ENCODE measurements around the gene MR1. TPM values are rescaled to one million over a fixed set of nuclear protein-coding genes. Genes with fewer than 3 reads are reported as not detected.
A peak's percentile ranks its signal among the peaks of the same experiment; 100 is the strongest.

The MR1 gene
- total RNA-seq, 2 experiments from 2014 or later = 22.5 to 25.0 TPM

GRCh38 chr1:181075766-181076350 lies 42.1 kb downstream of the MR1 start:
- intact Hi-C loops (cut with micrococcal nuclease) = no loop called here

GRCh38 chr1:181076852-181077251 lies 43.1 kb downstream of the MR1 start:
- H3K4me3 Mint-ChIP-seq = no peak overlapping the region
- CTCF ChIA-PET = interaction anchor here (0.8 kb wide), 1 partner anchor 65 kb away, joined by 3 read pairs; no protein-coding TSS in a partner anchor
- DNase-seq = no peak
- H3K9me3 Mint-ChIP-seq = no peaks in the 10 kb centered on the region
- no peak overlapping the region for H3K27ac Mint-ChIP-seq
- peaks cover 5% of the 10 kb centered on the region for H3K27me3 Mint-ChIP-seq (ENCODE audit: low read depth)
- H3K36me3 Mint-ChIP-seq (ENCODE audit: low read depth) = peaks cover 1% of the 10 kb centered on the region
- intact Hi-C loops (cut with micrococcal nuclease) = no loop called here
- H3K4me1 Mint-ChIP-seq (ENCODE audit: low read depth) = peaks cover 1% of the 10 kb centered on the region

More at GRCh38 chr1:181075766-181076350, 42.1 kb downstream of the MR1 start:
- H3K4me3 Mint-ChIP-seq = no peak overlapping the region
- peaks cover 1% of the 10 kb centered on the region for H3K4me1 Mint-ChIP-seq (ENCODE audit: low read depth)
- no peaks in the 10 kb centered on the region for H3K9me3 Mint-ChIP-seq
- DNase-seq = no peak
- H3K36me3 Mint-ChIP-seq (ENCODE audit: low read depth) = peaks cover 1% of the 10 kb centered on the region
- CTCF ChIA-PET = interaction anchor here (0.6 to 2.1 kb wide), 6 partner anchors 8 to 88 kb away, joined by 3 to 10 read pairs (median 4); no protein-coding TSS in a partner anchor
- H3K27ac Mint-ChIP-seq = no peak overlapping the region
- H3K27me3 Mint-ChIP-seq (ENCODE audit: low read depth) = peaks cover 5% of the 10 kb centered on the region

DNA sequence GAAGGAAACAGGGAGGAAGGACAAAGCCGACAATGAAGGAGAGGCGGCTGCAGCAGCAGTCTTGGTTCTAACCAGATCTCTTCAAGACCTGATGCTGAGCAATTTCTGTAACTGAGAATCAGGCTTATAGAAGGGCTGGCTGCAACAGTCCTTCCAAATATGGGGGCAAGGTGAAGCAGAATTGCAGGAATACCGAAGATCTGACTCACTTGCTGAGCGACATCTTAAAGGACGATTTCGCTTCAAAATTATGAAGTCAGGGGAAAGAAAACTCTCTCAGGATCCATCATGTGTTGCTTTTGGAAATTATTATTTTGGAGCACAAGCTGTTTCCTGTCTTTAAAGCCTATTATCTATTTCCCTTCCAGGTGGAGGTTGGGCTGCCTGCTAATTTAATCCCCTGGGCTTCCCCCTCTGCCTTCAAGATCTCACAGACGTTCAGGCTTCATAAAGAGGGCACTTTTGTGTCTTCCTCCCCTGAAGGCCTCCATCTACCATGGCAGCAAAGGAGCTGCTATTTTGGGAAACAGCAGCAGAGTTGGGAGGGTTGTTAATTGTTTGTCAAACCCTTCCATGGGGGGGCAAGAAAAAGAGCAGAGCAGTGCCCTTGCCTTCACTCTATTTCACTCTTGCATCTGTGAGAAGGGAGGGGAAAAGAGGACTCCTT lies 43.9 kb downstream of the MR1 start:
- H3K27me3 Mint-ChIP-seq (ENCODE audit: low read depth) = peaks cover 5% of the 10 kb centered on the region
- H3K9me3 Mint-ChIP-seq = no peaks in the 10 kb centered on the region
- peaks cover 1% of the 10 kb centered on the region for H3K4me1 Mint-ChIP-seq (ENCODE audit: low read depth)
- H3K27ac Mint-ChIP-seq = no peak overlapping the region
- intact Hi-C loops (cut with micrococcal nuclease) = no loop called here
- no peak for DNase-seq
- no peak overlapping the region for H3K4me3 Mint-ChIP-seq
- CTCF ChIA-PET = interaction anchor here (0.8 kb wide), 1 partner anchor 64 kb away, joined by 3 read pairs; no protein-coding TSS in a partner anchor
- H3K36me3 Mint-ChIP-seq (ENCODE audit: low read depth) = peaks cover 1% of the 10 kb centered on the region

DNA sequence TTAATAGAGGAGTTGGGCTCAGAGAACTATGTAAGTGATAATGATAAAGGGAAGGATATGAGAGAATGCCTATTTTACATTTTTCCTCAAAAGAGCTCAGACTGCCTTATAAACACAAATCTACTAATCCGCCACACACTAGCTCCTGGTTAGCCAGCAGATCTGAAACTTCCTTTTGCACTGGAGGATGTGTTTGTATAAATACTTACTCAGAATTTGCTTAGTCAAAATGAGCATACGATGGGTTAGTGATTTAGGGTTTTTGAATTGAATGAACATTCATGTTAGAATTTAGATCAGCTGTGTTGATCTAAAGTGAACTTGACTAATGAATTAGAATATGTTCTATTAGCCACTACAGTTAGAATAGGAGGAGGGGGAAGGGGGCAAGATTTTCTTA lies 45.6 kb downstream of the MR1 start:
- Mint-ChIP-seq H3K27ac (no peak overlapping the region), H3K9me3 (no peaks in the 10 kb centered on the region), H3K4me1 (ENCODE audit: low read depth) (peaks cover 3% of the 10 kb centered on the region), H3K4me3 (no peak overlapping the region), H3K27me3 (ENCODE audit: low read depth) (peaks cover 5% of the 10 kb centered on the region), H3K36me3 (ENCODE audit: low read depth) (peaks cover 1% of the 10 kb centered on the region)
- CTCF ChIA-PET = interaction anchor here (0.5 to 3.4 kb wide), 7 partner anchors 26 to 135 kb away, joined by 3 to 30 read pairs (median 4); no protein-coding TSS in a partner anchor
- intact Hi-C loops (cut with micrococcal nuclease) = no loop called here
- no peak for DNase-seq

- CTCF ChIA-PET = interaction anchor here (0.5 to 3.4 kb wide), 9 partner anchors 10 to 1373 kb away, joined by 3 to 30 read pairs (median 4); no protein-coding TSS in a partner anchor
- Mint-ChIP-seq H3K36me3 (ENCODE audit: low read depth) (no peaks in the 10 kb centered on the region), H3K9me3 (no peaks in the 10 kb centered on the region), H3K4me3 (no peak overlapping the region), H3K4me1 (ENCODE audit: low read depth) (peaks cover 8% of the 10 kb centered on the region), H3K27ac (no peak overlapping the region), H3K27me3 (ENCODE audit: low read depth) (peaks cover 4% of the 10 kb centered on the region)
- no peak for DNase-seq
- intact Hi-C loops (cut with micrococcal nuclease) = no loop called here
Observed at GRCh38 chr1:181079920-181080319, 46.1 kb downstream of the MR1 start.

DNA sequence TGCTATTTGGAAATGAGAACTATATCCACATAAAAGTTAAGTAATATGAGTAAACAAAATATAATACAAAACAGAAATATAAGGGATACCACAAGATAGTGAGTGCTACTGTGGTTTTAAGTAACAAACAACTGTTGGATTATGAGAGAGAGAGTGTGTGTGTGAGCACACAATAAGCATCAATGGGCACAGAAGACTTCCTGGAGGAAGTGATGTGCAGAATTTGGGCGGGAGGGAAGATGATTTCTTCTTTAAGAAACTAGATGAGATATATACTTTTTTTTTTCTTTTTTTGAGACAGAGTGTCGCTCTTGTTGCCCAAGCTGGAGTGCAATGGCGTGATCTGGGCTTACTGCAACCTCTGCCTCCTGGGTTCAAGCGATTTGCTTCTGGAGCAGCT lies 46.8 kb downstream of the MR1 start:
- peaks cover 4% of the 10 kb centered on the region for H3K27me3 Mint-ChIP-seq (ENCODE audit: low read depth)
- no peaks in the 10 kb centered on the region for H3K36me3 Mint-ChIP-seq (ENCODE audit: low read depth)
- H3K9me3 Mint-ChIP-seq = no peaks in the 10 kb centered on the region
- intact Hi-C loops (cut with micrococcal nuclease) = no loop called here
- CTCF ChIA-PET = interaction anchor here (0.6 to 3.4 kb wide), 5 partner anchors 10 to 219 kb away, joined by 3 to 30 read pairs (median 3); no protein-coding TSS in a partner anchor
- peaks cover 8% of the 10 kb centered on the region for H3K4me1 Mint-ChIP-seq (ENCODE audit: low read depth)
- DNase-seq = no peak
- H3K27ac Mint-ChIP-seq = no peak overlapping the region
- H3K4me3 Mint-ChIP-seq = no peak overlapping the region

DNA sequence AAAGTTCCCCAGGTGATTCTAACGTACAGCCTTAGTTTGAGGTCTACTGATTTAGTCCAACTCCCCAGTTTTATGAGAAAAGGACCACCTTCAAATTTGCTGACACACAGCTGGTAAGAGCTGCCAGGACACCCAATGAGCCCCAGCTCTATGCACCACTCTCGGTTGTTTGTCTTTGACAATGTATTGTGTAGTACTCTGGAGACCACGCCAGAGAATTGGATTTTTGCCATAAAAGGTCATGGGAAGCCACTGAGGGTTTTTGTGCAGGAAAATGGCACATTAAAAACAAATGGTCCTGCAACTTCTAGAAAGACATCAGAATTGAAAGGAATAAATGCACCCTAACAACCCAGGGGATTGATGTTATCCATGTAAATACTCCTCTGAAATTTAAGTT lies 47.6 kb downstream of the MR1 start:
- intact Hi-C loops (cut with micrococcal nuclease) = no loop called here
- CTCF ChIA-PET = interaction anchor here (0.7 to 3.4 kb wide), 4 partner anchors 9 to 218 kb away, joined by 3 to 30 read pairs (median 5); no protein-coding TSS in a partner anchor
- no peak overlapping the region for H3K27ac Mint-ChIP-seq
- no peaks in the 10 kb centered on the region for H3K9me3 Mint-ChIP-seq
- H3K27me3 Mint-ChIP-seq (ENCODE audit: low read depth) = peaks cover 4% of the 10 kb centered on the region
- no peak overlapping the region for H3K4me3 Mint-ChIP-seq
- H3K36me3 Mint-ChIP-seq (ENCODE audit: low read depth) = no peaks in the 10 kb centered on the region
- H3K4me1 Mint-ChIP-seq (ENCODE audit: low read depth) = peaks cover 8% of the 10 kb centered on the region
- DNase-seq = no peak

- Mint-ChIP-seq H3K27ac (no peak overlapping the region), H3K27me3 (ENCODE audit: low read depth) (no peaks in the 10 kb centered on the region), H3K4me3 (no peak overlapping the region), H3K4me1 (ENCODE audit: low read depth) (peaks cover 25% of the 10 kb centered on the region), H3K36me3 (ENCODE audit: low read depth) (peaks cover 4% of the 10 kb centered on the region), H3K9me3 (no peaks in the 10 kb centered on the region)
- CTCF ChIA-PET = interaction anchor here (0.6 to 5.5 kb wide), 19 partner anchors 9 to 201 kb away, joined by 3 to 129 read pairs (median 4); no protein-coding TSS in a partner anchor
- DNase-seq = peak; percentile 76
- intact Hi-C loops (cut with micrococcal nuclease) = loop anchor here (1.0 to 2.0 kb wide), 5 partner anchors 46 to 339 kb away; no protein-coding TSS in a partner anchor
Observed at GRCh38 chr1:181083842-181084605, 50.2 kb downstream of the MR1 start.

- CTCF ChIA-PET = interaction anchor here (0.7 to 5.5 kb wide), 13 partner anchors 14 to 201 kb away, joined by 3 to 129 read pairs (median 6); no protein-coding TSS in a partner anchor
- Mint-ChIP-seq H3K27ac (no peak overlapping the region), H3K36me3 (ENCODE audit: low read depth) (peaks cover 5% of the 10 kb centered on the region), H3K9me3 (no peaks in the 10 kb centered on the region), H3K27me3 (ENCODE audit: low read depth) (no peaks in the 10 kb centered on the region), H3K4me1 (ENCODE audit: low read depth) (peaks cover 24% of the 10 kb centered on the region), H3K4me3 (no peak overlapping the region)
- intact Hi-C loops (cut with micrococcal nuclease) = loop anchor here (1.0 to 2.0 kb wide), 5 partner anchors 46 to 338 kb away; no protein-coding TSS in a partner anchor
- DNase-seq = no peak
Observed at GRCh38 chr1:181084606-181084969, 50.8 kb downstream of the MR1 start.

DNA sequence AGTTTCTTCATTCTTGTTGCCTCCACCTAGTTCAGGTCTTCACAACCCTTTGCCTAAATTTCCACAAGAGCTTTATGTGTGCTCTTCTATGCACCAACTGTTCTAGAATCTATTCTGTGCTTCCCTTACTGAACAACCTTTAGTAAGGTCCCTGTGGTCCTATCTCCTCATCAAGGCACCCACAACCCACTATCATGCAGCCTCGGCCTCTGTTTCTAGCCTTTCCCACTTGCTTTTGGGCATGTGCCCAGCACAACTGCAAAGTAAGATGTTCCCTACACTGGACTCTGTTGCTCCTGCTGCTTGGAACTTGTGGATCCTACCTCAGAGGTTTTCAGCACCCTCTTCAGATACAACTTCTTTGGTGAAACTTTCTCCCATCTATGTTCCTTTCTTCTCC lies 52.3 kb downstream of the MR1 start:
- Mint-ChIP-seq H3K9me3 (no peaks in the 10 kb centered on the region), H3K36me3 (ENCODE audit: low read depth) (peaks cover 20% of the 10 kb centered on the region), H3K27me3 (ENCODE audit: low read depth) (no peaks in the 10 kb centered on the region), H3K27ac (no peak overlapping the region), H3K4me1 (ENCODE audit: low read depth) (peaks cover 28% of the 10 kb centered on the region), H3K4me3 (no peak overlapping the region)
- no peak for DNase-seq
- intact Hi-C loops (cut with micrococcal nuclease) = no loop called here
- CTCF ChIA-PET = interaction anchor here (1.3 to 5.5 kb wide), 4 partner anchors 50 to 80 kb away, joined by 3 to 129 read pairs (median 7); no protein-coding TSS in a partner anchor

DNA sequence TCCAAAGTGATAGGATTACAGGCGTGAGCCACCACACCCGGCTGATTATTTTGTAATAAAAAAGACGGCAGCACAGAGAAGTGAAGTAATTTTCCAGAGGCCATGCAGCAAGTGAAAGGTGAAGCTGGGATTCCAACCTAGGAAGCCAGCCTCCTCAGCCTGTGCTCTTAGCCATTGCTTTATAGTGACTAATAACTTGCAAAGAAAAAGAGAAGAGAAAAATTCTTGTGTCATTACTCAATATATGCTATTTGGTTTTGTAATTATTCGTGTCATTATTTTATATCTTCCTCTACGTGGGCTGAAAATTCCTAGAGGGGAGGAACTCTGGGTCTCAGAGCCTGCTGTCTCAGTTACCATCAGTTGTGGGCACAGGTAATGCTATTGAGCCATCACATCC lies 53.1 kb downstream of the MR1 start:
- peaks cover 27% of the 10 kb centered on the region for H3K36me3 Mint-ChIP-seq (ENCODE audit: low read depth)

More for the DNA sequence above, 53.1 kb downstream of the MR1 start:
- Mint-ChIP-seq H3K27me3 (ENCODE audit: low read depth) (no peaks in the 10 kb centered on the region), H3K4me3 (no peak overlapping the region), H3K9me3 (no peaks in the 10 kb centered on the region), H3K4me1 (ENCODE audit: low read depth) (peaks cover 36% of the 10 kb centered on the region), H3K27ac (no peak overlapping the region)
- CTCF ChIA-PET = interaction anchor here (0.6 to 5.5 kb wide), 7 partner anchors 48 to 90 kb away, joined by 3 to 129 read pairs (median 3); no protein-coding TSS in a partner anchor
- intact Hi-C loops (cut with micrococcal nuclease) = no loop called here
- no peak for DNase-seq

All from activated naive CD4-positive, alpha-beta T cell treated with anti-CD3 and anti-CD28 coated beads for 36 hours (primary cell).